HG03045 (cell line): ENCODE data around the gene GPAM.

Source experiments
- ATAC-seq: cut with Tn5 transposase; IDR thresholded peaks from one replicate; pipeline ENCODE4 v1.9.1; 2021; ENCODE audit warnings: mild to moderate bottlenecking, moderate library complexity; ENCODE audit not compliant: unreplicated experiment

Gene GPAM

GRCh38 chr10:112185959-112186358 lies 2.4 kb upstream of the GPAM start:
- ATAC-seq, result no peak

- ATAC-seq, result no peak
Measured at GRCh38 chr10:112184379-112184778, 814 bp upstream of the GPAM start.

GRCh38 chr10:112184052-112184371 lies 447 bp upstream of the GPAM start:
- no peak for ATAC-seq

- no peak for ATAC-seq
Measured at GRCh38 chr10:112182784-112183328, 709 bp downstream of the GPAM start.

DNA sequence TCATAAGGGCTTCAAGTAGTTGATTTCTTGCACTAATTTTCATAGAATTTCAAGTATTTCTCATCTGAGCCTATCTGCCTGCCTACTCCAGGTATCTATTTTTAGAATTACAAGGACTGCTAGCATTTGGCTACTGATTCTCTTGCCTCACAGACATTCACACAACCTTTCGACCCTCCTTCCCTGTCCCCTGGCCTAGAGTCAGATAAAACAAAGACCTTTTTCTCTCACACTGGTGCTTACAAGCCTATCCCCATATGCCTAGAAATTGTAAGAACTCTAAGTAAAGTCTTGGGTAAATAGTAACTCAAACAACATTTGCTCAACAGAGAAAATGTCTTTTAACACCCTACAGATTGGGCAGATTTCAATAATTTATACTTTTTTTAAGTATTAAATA lies 6.3 kb downstream of the GPAM start:
- ATAC-seq, result no peak

- no peak for ATAC-seq
Measured at GRCh38 chr10:112176543-112176942, 7.0 kb downstream of the GPAM start.

GRCh38 chr10:112175409-112175808 lies 8.2 kb downstream of the GPAM start:
- ATAC-seq, result no peak

DNA sequence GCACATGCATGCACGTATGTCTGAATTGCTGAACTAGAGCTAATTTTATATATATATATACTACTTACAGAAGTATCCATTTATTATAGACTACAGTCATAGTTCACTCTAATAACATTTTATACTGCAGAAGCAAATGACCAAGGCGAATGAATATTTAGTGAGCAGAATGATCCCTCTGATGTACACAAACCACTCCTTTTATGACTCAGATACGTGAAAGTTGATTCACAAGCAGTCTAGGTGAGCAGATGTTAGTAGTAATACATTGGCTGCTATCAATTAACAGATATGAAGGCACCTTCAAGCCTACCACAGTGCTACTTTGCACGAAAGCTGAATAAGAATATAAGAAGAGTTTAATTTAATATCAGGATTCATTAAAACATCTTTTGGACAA lies 10.4 kb downstream of the GPAM start:
- no peak for ATAC-seq

- no peak for ATAC-seq
Measured at GRCh38 chr10:112168733-112169132, 14.8 kb downstream of the GPAM start.

DNA sequence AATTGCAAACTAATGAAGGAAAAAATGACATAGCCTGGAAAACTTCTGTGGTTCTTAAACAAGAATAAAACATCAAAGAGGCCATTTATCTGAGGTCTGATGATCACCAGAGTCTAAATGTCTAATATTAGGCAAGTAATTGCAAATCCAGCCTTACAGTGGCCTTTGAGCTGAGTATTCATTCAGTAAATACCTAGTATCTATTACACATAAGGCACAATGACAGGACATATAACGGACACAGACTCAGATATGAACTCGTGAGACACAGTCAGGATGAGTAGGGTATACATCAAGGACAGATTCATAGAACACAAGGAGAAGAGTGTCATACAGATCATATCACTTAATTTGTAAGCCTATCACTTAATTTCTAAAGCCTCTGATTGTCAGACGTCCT lies 16.8 kb downstream of the GPAM start:
- no peak for ATAC-seq

- no peak for ATAC-seq
Measured at GRCh38 chr10:112161757-112162518, 21.6 kb downstream of the GPAM start.

DNA sequence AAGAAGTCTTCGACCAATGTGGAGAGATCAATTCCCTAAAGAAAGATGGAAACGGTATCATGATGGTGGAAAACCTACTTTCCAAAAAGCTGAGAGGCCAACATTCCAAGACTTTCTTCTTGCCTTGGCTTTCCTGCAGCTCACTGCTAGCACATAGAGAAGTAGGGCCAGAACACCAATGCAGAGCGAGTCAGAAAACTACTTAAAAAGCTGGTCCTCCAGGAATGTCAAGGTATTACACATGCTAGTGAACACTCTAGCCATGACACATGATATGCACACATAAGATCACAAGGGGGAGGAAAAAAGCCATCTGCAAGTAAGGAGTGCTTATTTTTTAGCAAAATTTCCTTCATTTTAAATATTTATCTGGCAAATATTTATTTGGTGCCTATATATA lies 22.7 kb downstream of the GPAM start:
- ATAC-seq, result no peak

GRCh38 chr10:112159469-112159868 lies 24.1 kb downstream of the GPAM start:
- ATAC-seq, result no peak

GRCh38 chr10:112151524-112152039 lies 32.0 kb downstream of the GPAM start:
- ATAC-seq, result no peak

DNA sequence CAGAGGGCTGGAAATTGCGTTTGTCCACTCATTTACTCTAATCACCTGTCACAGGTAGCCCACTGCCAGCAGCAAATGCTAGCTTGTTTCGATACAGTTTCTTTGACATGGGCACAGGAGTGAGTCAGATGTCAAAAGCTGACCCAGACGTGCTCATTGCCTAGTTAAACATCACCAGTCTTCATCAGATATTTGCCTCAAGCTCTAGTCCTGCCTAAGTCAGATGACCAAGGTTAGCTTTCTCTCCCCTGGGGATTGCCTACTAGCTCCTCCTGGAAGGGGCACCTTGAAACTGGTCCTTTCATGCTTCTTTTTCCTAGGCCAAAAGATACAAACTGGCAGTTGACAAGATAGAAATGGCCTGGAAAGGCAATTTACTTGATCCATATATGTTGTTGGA lies 35.2 kb downstream of the GPAM start:
- no peak for ATAC-seq

DNA sequence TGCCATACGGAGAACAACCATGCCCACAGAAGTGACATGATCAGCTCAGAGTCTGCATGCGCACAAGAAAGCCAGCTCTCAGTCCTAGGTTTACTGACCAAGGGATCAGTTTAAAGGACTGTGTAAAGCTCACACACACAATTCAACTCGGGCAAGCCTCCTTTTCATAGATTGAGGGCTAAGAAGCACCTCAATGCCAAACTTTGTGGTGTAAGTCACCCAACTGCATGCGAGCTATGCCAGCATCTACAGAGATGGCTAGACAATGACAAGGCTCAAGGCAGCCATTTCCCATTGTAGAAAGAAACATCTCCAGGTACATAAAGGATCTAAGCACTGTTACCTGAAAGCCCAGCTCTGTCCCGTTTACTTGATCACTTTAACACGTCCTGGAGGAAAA lies 36.8 kb downstream of the GPAM start:
- no peak for ATAC-seq

DNA sequence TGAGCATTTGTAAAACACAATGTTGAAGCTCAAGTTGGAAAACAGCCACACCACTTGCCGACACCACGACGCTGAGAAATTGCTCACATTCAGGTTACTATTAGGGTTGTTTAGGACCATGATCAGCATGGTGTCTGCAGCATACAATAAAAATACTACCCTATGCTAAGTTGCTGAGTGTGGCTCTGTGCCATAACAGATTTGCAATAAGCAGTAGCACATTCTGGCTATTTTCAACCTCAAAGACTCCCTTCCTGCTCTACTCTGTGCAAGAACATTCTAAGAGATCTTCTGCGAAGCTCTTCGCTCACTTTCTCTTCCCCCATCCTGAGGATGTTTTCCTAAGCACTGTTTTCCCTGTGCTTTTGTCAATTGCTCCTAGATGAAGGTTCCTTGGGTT lies 38.3 kb downstream of the GPAM start:
- ATAC-seq, result no peak

- no peak for ATAC-seq
Measured at GRCh38 chr10:112143420-112143819, 40.1 kb downstream of the GPAM start.

- ATAC-seq, result no peak
Measured at GRCh38 chr10:112141292-112141691, 42.3 kb downstream of the GPAM start.

- peak; percentile 96 for ATAC-seq
Measured at GRCh38 chr10:112140110-112140970, 43.2 kb downstream of the GPAM start.

- ATAC-seq, result no peak
Measured at GRCh38 chr10:112139176-112139575, 44.4 kb downstream of the GPAM start.
